GM18861 (cell line): ENCODE results near the gene CD247.

Experiments used
- ATAC-seq: cut with Tn5 transposase; IDR thresholded peaks from one replicate; pipeline ENCODE4 v1.9.1; 2021; ENCODE audit not compliant: unreplicated experiment

CD247 gene

GRCh38 chr1:167542109-167543032, 24.0 kb upstream of the CD247 start:
- ATAC-seq: no peak

GRCh38 chr1:167541610-167542009, 23.3 kb upstream of the CD247 start:
- ATAC-seq: no peak

GRCh38 chr1:167541003-167541402, 22.7 kb upstream of the CD247 start:
- no peak for ATAC-seq

GRCh38 chr1:167538657-167539056, 20.3 kb upstream of the CD247 start:
- ATAC-seq: no peak

- ATAC-seq: no peak
These were observed 15.5 kb upstream of the CD247 start for GRCh38 chr1:167533851-167534300.

GRCh38 chr1:167532964-167533824, 14.9 kb upstream of the CD247 start:
- no peak for ATAC-seq

DNA sequence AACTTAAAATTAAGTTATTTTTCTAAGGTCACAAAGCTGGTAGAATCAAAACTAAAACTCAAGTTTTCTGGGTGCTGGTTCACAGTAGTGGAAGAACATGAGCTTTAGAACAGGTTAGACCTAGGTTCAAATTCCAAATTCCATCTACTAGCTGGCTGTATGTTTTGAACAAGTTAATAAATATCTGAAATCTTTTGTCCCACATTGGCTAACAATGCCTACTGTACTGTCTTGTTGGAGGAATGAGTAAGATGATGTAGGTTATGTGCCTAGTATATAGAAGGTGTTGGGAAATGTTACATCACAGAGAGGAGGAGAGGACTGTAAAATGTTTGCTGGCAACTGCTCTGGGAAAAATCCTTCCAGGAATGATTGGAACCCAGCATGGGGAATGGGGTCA, 14.0 kb upstream of the CD247 start:
- ATAC-seq: no peak

DNA sequence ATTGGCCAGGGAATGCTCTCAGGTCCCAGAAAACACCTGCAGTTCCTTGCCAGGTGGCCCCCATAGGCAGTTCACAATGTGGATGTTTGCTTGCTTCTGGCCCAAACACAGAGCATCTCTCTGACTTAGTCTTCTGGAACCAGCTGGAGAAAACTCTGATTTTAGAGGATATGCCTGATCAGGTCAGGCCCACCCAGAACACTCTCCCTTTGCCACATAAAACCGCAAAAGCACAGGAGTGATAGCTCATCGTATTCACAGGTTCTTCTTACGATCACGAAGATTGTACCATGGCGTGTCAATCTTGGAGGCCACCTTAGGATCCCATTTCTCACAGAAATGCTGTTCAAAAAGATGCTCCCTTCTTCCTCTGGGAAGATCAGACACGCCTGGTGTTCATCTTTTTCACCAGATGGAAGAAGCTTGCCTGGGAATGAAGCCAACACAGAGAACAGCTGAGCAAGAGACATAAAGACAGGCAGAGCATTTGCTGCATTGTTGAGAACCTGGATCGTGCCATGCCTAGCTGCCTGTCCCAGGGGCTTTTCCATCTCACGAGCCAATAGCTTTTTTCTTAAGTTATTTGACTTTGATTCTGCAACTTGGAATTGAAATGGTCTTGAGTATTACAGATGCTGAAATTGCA, 11.6 kb upstream of the CD247 start:
- ATAC-seq: no peak

DNA sequence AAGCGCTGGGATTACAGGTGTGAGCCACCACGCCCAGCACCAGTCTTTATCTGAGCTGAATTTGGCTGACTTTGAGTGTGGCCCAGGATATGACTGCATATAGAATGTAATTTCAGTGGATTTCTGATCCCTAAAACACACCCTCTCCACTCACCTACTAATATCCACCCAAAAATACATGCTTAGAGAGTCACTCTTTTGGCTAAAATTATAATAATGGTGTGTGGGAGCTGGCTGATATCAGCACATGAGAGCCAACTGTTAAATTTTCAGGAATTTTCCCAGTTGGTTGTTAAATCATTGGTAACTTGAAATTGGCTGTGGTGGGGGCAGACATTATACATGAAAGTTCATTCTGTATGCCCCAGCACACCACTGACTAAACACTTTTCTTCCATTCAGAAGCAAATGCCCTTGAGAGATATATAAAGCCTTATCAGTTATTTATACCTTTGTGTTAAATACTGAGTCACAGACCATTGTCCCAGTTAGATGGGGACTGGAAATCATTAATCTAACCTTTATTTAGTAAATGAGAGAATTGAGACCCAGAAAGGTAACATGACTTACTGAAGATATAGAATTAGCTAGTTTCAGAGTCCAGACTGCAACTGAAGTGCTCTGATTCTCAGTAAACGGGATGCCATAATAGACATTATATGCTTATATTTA, 9.9 kb upstream of the CD247 start:
- ATAC-seq: no peak

DNA sequence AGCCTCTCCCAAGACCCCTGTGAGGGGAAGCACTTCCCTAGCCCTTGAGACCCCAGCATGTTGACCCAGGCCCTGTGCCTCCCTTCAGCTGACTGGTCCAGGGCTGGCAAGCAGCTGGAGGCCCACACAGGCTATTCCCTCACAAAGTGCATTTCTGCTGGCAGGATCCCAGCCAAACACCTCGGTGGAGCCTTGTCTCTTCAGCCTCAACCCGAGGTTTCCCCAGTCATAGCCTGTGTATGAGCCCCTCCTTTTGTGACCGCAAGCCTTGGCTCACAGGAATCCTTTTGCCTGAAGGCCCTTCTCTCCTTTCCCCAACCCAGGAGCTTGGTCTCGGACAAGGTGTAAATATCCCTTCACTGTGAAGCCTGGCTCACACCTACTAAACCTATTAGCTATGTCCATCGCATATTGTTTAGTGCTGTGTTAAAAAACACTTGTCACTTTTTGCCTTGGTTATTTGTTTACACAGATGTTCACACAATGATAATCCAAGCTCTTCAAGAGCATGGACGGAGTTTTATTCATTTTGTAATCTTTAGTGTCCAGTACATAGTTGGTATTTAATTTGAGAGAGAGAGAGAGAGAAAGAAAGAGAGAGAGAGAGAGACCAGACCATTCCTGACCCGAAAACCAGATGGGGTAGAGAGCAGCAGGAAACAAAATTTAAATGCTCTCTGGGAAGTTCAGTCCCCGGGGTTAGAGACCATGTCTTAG, 8.5 kb upstream of the CD247 start:
- ATAC-seq: no peak

- ATAC-seq: no peak
These were observed 6.3 kb upstream of the CD247 start for GRCh38 chr1:167524651-167525050.

DNA sequence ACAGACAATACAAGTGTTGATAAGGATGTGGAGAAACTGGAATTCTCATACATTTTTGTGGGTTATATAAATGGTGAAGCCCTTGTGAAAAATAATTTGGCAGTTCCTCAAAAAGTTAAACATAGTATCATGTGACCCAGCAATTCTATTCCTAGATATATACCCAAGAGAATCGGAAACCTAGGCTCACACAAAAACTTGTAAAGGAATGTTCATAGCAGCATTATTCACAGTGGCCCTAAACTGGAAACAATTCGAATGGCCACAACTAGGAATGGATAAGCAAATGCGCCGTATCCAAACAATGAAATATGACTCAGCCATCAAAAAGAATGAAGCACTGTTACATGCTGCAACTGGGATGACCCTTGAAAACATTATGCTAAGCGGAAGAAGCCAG, 3.9 kb upstream of the CD247 start:
- no peak for ATAC-seq

DNA sequence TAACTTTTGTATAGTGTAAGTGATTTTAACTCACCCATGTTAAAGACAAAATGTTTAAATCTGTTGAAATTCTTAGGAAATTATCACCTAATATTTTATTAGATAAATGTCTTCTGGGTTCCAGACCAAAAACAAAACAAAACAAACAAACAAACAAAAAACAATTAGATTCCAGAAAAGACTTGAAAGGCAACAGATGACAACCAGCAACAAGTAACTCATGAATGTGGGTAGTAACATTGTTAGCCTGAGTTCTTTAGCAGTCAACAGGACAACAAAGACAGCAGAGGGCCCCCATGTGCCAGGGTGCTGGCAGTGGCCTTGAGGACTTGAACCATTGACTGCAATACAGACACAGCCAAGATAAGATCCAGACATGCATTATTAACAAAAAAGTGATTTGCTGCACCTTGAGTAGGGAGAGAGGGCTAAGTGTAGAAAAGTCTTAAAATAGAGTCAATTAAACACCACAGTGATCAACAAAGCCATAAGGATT, 2.4 kb upstream of the CD247 start:
- no peak for ATAC-seq

GRCh38 chr1:167517535-167518330, 596 bp downstream of the CD247 start:
- no peak for ATAC-seq

DNA sequence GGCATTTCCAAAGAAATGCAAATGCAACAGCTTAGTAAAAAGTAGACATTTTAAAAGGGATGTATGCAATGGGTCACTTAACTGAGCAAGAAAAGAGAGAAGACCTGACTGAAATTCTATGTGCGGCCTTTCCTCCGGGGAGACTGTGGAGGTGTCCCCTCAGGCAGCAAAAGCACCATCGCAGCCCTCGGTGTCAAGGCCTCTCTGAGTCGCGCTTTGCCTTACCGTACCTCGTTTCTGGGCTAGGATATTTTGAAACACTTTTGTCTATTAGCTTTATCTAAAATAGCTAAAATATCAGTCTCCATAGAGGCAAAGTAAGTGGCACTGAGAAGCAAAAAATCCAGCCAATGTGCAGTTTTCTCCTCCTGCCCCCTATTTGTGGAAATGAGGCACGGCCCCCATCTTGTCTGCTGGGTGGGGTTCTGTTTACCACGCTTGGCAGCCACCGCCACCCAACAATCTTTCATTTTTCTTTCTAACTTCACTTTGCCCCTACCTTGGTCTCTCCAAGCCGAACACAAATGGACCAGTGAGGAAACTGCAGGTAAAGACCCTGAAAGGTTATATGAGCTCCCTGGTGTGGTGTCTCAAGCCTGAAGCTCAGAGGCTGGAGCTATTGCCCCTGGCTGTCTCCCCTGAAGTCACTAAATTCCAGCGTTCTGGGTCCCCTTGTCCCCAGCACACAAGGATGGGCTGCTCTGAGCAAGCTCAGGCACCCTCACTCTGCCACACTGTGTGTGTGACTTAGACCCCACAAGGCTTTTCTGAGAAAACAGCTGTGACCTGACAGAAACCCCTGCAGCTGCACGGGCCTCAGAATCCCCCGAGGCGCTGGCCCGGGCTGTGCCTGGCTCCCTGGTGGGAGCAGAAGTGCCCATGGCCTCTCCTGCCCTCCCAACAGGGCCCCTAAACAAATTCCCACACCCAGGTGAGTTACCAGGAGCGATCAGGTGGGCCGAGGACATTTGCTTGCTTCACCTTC, 1.6 kb downstream of the CD247 start:
- ATAC-seq: no peak

DNA sequence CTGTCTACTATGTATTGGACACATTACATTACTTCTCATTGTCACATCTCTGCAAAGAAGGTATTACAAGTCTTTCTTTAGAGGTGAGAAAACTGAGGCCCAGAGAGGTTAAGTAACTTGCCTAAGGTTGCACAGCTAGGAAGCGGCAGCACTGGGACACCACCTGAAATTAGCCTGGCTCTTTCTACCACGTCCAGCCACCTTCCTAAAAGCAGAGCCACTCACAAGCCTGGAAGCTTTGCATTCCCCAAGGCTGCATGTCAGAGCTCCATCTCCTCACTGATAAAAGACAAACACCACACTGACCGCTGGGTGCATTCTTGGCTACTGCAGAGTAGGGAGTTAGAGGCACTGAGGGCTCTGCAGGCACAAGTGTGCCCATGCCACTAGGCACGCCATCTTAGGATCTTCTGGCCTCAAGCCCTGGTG, 2.4 kb downstream of the CD247 start:
- ATAC-seq: no peak

GRCh38 chr1:167515461-167515860, 2.9 kb downstream of the CD247 start:
- no peak for ATAC-seq

- no peak for ATAC-seq
These were observed 4.0 kb downstream of the CD247 start for GRCh38 chr1:167514288-167514687.
